ENCODE measurements around the gene SERPINB8. TPM values are rescaled to one million over a fixed set of nuclear protein-coding genes. Genes with fewer than 3 reads are reported as not detected.

SERPINB8 gene, protein sequence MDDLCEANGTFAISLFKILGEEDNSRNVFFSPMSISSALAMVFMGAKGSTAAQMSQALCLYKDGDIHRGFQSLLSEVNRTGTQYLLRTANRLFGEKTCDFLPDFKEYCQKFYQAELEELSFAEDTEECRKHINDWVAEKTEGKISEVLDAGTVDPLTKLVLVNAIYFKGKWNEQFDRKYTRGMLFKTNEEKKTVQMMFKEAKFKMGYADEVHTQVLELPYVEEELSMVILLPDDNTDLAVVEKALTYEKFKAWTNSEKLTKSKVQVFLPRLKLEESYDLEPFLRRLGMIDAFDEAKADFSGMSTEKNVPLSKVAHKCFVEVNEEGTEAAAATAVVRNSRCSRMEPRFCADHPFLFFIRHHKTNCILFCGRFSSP
- 8.7 and 9.7 TPM in 2 replicates for total RNA-seq
- polyA plus RNA-seq: 21.0 and 24.8 TPM in 2 replicates
- polyA plus RNA-seq (2012): 18.9 and 20.8 TPM in 2 replicates
- 7.9 and 14.4 TPM in 2 replicates for polyA minus RNA-seq (ENCODE audit: low replicate concordance)

DNA sequence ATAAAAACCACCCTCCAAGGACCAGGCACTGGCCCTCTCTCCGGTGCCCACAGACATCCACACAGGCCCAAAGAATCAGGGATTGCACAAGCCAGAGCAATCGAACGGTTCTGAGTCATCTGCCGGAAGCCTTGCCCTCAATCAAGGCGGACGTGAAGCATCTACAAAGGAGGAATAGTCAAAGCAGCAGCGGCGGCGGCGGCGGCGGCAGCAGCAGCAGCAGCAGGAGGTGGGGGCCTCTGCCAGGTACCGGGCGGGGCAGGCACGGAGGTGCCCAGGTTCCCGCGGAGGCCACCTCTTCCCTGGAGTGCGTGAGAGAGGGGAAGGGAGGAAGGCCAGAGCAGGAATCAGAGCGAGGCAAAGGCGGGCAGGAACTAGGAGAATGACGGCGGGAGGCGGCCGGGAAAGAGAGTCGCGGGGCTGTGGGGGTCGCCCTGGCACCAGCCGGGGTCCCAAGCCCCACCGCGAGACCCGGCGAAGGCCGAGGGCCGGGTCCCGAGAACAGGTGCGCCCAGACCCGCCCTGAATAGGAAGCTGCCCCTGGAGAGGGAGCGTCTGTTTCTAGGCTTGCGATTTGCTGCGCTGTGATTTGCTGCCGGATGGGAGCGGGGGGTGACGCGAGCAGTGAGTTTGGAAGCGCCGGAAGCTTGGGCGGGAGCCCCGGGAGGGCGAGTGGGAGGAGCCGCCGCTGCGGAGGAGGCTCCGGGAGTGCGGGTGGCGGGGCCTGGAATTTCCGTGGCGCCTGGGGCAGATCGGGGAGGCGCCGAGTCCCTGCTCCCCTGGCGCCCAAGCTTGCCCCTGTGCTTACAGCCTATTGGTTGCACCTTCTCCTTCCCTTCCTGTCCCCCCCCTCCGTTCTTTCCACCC, at the start of gene SERPINB8:
SERPINB8 (plus strand) TSS at position 140 of the 867 bp plus-strand sequence. CDS start 8,228 bp downstream, outside the sequence.
- Histone ChIP-seq H3K4me2 (ENCODE audit: extremely low read depth, insufficient read depth, low read length) (peak within 1 kb of the TSS; percentile 74), H3K4me3 (replicated peaks in 1 of 4; ENCODE audit: control extremely low read depth in 1 of 4, insufficient read depth in 1 of 4, low read depth in 3 of 4, low read length in 4 of 4) (peak within 1 kb of the TSS; percentile 62 to 82 (median 70)), H3K9ac (ENCODE audit: insufficient read depth, low read length) (peak within 1 kb of the TSS; percentile 80), H3K79me2 (ENCODE audit: control insufficient read depth, insufficient read depth, low read length) (peaks cover 12% of the 10 kb centered on the region), H3K27me3 (ENCODE audit: control insufficient read depth, insufficient read depth, low read length) (no peaks in the 10 kb centered on the region), H3K9me3 (ENCODE audit: control insufficient read depth, insufficient read depth, low read depth, low read length) (no peaks in the 10 kb centered on the region), H3K36me3 (ENCODE audit: control insufficient read depth, insufficient read depth, low read length) (no peaks in the 10 kb centered on the region), H3K4me1 (ENCODE audit: control insufficient read depth, extremely low read depth, insufficient read depth, low read length) (peaks cover 3% of the 10 kb centered on the region), H4K20me1 (ENCODE audit: control insufficient read depth, extremely low read depth, insufficient read depth, low read length) (no peaks in the 10 kb centered on the region), H3K27ac (ENCODE audit: insufficient read depth, low read length) (peak within 1 kb of the TSS; percentile 96), H2AFZ (ENCODE audit: low read length) (peak within 1 kb of the TSS; percentile 69)
- peak; percentile 93 to 95 for DNase-seq (ENCODE audit: low read depth in 2 of 2)
- no peak for TF ChIP-seq EZH2 (IDR thresholded peaks at IDR 0.05; ENCODE audit: low read length, missing control alignments)
- TF ChIP-seq, protein P1, sequence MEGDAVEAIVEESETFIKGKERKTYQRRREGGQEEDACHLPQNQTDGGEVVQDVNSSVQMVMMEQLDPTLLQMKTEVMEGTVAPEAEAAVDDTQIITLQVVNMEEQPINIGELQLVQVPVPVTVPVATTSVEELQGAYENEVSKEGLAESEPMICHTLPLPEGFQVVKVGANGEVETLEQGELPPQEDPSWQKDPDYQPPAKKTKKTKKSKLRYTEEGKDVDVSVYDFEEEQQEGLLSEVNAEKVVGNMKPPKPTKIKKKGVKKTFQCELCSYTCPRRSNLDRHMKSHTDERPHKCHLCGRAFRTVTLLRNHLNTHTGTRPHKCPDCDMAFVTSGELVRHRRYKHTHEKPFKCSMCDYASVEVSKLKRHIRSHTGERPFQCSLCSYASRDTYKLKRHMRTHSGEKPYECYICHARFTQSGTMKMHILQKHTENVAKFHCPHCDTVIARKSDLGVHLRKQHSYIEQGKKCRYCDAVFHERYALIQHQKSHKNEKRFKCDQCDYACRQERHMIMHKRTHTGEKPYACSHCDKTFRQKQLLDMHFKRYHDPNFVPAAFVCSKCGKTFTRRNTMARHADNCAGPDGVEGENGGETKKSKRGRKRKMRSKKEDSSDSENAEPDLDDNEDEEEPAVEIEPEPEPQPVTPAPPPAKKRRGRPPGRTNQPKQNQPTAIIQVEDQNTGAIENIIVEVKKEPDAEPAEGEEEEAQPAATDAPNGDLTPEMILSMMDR (conservative IDR thresholded peaks at IDR 0.05 in 1 of 2, IDR thresholded peaks at IDR 0.05 in 1 of 2; ENCODE audit: low read depth in 1 of 2, low read length in 2 of 2): no peak

DNA sequence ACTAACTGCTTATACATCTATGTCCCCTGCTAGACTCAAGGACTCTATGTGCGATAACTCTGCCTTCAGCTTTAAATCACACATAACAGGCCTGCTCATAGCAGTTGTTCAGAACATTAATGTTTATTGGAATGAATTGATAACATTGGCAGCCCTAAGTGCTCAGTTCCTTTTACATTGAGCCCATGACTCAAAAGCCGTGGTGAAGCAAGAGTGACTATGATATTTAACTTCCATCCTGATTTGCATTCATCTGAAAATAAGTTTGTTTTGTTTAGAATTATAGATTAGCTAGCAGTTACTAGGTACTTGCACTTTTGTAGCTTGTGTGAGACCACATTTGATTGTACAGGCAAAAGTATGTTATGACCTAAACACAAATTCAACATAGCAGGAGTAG, 47.8 kb upstream of the SERPINB8 start:
- Histone ChIP-seq H3K9me3 (ENCODE audit: control insufficient read depth, insufficient read depth, low read depth, low read length) (no peaks in the 10 kb centered on the region), H3K27me3 (ENCODE audit: control insufficient read depth, insufficient read depth, low read length) (no peaks in the 10 kb centered on the region), H2AFZ (ENCODE audit: low read length) (no peak overlapping the region), H4K20me1 (ENCODE audit: control insufficient read depth, extremely low read depth, insufficient read depth, low read length) (no peaks in the 10 kb centered on the region), H3K9ac (ENCODE audit: insufficient read depth, low read length) (no peak overlapping the region), H3K79me2 (ENCODE audit: control insufficient read depth, insufficient read depth, low read length) (no peaks in the 10 kb centered on the region), H3K4me3 (replicated peaks in 1 of 4; ENCODE audit: control extremely low read depth in 1 of 4, insufficient read depth in 1 of 4, low read depth in 3 of 4, low read length in 4 of 4) (no peak overlapping the region), H3K36me3 (ENCODE audit: control insufficient read depth, insufficient read depth, low read length) (no peaks in the 10 kb centered on the region), H3K4me1 (ENCODE audit: control insufficient read depth, extremely low read depth, insufficient read depth, low read length) (no peaks in the 10 kb centered on the region), H3K27ac (ENCODE audit: insufficient read depth, low read length) (no peak overlapping the region), H3K4me2 (ENCODE audit: extremely low read depth, insufficient read depth, low read length) (no peak overlapping the region)
- no peak for DNase-seq (ENCODE audit: low read depth in 2 of 2)
- no peak for TF ChIP-seq EZH2 (IDR thresholded peaks at IDR 0.05; ENCODE audit: low read length, missing control alignments)
- TF ChIP-seq, protein P1 (conservative IDR thresholded peaks at IDR 0.05 in 1 of 2, IDR thresholded peaks at IDR 0.05 in 1 of 2; ENCODE audit: low read depth in 1 of 2, low read length in 2 of 2): no peak

DNA sequence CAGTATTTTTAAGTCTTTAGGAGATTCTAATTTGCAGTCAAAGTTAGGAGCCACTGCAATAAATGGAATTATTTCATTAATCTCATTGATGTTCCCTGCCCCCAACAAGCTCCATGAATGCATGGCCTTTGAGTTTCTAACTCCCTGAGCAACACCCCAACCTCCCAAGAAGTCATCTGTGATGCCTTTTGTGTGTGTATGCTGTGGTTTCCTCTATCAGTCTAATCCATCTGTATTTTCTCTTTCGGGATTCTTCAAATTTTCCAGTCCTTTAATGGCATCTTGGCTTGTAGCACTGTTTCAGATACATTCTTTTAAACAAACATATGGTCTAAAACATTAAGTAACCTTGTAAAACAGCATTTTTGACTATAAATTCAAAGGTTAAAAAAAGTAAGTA, 45.3 kb upstream of the SERPINB8 start:
- Histone ChIP-seq H3K4me3 (replicated peaks in 1 of 4; ENCODE audit: control extremely low read depth in 1 of 4, insufficient read depth in 1 of 4, low read depth in 3 of 4, low read length in 4 of 4) (no peak overlapping the region), H3K9me3 (ENCODE audit: control insufficient read depth, insufficient read depth, low read depth, low read length) (no peaks in the 10 kb centered on the region)
- no peak for TF ChIP-seq EZH2 (IDR thresholded peaks at IDR 0.05; ENCODE audit: low read length, missing control alignments)
- TF ChIP-seq, protein P1 (conservative IDR thresholded peaks at IDR 0.05 in 1 of 2, IDR thresholded peaks at IDR 0.05 in 1 of 2; ENCODE audit: low read depth in 1 of 2, low read length in 2 of 2): no peak

More for the DNA sequence above, 45.3 kb upstream of the SERPINB8 start:
- peak in 1 of 2 donors; percentile 19 for DNase-seq (ENCODE audit: low read depth in 2 of 2)
- Histone ChIP-seq H2AFZ (ENCODE audit: low read length) (no peak overlapping the region), H3K27me3 (ENCODE audit: control insufficient read depth, insufficient read depth, low read length) (no peaks in the 10 kb centered on the region), H3K36me3 (ENCODE audit: control insufficient read depth, insufficient read depth, low read length) (no peaks in the 10 kb centered on the region), H3K4me2 (ENCODE audit: extremely low read depth, insufficient read depth, low read length) (no peak overlapping the region), H4K20me1 (ENCODE audit: control insufficient read depth, extremely low read depth, insufficient read depth, low read length) (no peaks in the 10 kb centered on the region), H3K79me2 (ENCODE audit: control insufficient read depth, insufficient read depth, low read length) (no peaks in the 10 kb centered on the region), H3K4me1 (ENCODE audit: control insufficient read depth, extremely low read depth, insufficient read depth, low read length) (no peaks in the 10 kb centered on the region), H3K9ac (ENCODE audit: insufficient read depth, low read length) (no peak overlapping the region), H3K27ac (ENCODE audit: insufficient read depth, low read length) (no peak overlapping the region)
